Astrocyte of the spinal cord (primary cell): ENCODE data around the gene SCN11A.

Source experiments
- DNase-seq: peaks from one replicate; pipeline ENCODE4 v3.0.0; 2011; ENCODE audit warnings: low read depth, low spot score
- H3K4me3 ChIP-seq: 2 replicates; pipeline ENCODE4 v1.5.1; 2011; ENCODE audit warnings: low read depth, mild to moderate bottlenecking, low read length, moderate library complexity
- in situ Hi-C: cut with HindIII; loops from 2 replicates; pipeline ENCODE4 v1.10.0; 2017; ENCODE audit warnings: low sequenced_read_pairs
- TF ChIP-seq, protein P1 (sequence below): IDR thresholded peaks from 2 replicates; pipeline ENCODE4 v1.5.1; 2012; ENCODE audit warnings: low read depth, mild to moderate bottlenecking, low read length, inconsistent platforms

The SCN11A gene

DNA sequence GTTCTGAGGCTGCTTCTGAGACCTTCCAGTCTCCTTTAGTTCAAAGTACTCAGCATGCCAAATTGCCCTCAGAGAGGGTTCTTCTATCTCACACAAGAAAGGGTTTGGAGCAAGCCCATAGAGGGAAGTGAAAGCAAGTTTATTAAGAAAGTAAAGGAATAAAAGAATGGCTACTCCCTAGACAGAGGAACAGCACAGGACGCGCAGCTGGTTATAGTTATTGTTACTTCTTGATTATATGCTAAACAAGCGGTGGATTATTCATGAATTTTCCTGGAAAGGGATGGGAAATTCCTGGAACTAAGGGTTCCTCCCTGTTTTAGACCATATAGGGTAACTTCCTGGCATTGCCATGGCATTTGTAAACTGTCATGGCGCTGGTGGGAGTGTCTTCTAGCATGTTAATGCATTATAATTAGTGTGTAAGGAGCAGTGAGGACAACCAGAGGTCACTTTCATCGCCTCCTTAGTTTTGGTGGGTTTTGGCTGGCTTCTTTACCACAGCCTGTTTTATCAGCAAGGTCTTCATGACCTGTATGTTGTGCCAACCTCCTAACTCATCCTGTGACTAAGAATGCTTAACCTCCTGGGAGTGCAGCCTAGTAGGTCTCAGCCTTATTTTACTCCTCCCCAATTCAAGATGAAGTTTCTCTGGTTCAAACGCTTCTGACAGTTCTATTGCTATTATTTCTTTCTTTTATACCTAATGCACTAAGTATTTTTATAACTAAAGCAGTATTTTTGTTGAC is 26.3 kb downstream of the SCN11A start:
- TF ChIP-seq, protein P1, sequence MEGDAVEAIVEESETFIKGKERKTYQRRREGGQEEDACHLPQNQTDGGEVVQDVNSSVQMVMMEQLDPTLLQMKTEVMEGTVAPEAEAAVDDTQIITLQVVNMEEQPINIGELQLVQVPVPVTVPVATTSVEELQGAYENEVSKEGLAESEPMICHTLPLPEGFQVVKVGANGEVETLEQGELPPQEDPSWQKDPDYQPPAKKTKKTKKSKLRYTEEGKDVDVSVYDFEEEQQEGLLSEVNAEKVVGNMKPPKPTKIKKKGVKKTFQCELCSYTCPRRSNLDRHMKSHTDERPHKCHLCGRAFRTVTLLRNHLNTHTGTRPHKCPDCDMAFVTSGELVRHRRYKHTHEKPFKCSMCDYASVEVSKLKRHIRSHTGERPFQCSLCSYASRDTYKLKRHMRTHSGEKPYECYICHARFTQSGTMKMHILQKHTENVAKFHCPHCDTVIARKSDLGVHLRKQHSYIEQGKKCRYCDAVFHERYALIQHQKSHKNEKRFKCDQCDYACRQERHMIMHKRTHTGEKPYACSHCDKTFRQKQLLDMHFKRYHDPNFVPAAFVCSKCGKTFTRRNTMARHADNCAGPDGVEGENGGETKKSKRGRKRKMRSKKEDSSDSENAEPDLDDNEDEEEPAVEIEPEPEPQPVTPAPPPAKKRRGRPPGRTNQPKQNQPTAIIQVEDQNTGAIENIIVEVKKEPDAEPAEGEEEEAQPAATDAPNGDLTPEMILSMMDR, result no peak
- no peak for DNase-seq
- in situ Hi-C loops, result no loop called here
- H3K4me3 ChIP-seq, result no peak overlapping the region

DNA sequence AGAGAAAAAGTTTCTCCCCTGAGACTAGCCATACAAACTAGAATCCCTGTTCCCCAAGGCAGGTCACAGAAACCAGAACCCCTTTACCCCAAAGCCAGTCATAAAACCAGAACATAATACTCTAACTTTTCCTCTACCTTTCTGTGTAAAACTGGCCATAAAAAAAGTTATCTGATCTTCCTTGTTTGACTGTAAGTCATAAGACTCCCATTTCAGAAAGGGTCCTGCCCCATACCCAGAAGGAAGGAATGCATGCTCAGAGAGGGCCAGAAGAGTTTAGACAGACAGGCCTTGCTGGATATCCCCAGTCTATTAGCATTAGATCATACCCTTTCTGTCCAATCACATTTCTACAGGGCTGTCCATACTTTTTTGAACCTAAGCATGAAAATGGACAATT is 27.2 kb downstream of the SCN11A start:
- no peak overlapping the region for H3K4me3 ChIP-seq
- in situ Hi-C loops, result no loop called here
- TF ChIP-seq, protein P1, result no peak
- DNase-seq, result no peak

DNA sequence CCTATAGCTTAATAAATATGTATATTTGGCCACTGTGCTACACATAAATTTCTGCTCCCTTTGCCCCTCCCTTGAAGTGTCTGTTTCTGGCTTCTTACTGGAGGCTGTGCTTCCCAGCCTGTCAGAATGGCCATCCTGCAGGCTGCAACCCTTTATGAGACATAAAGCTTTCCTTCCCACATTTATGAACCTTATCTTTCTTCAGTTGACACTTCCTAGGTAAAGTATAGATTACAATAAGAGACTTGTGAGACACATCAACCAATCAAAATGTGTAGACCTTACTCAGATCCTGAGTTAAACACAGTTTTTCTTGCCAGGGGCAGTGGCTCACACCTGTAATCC is 29.5 kb downstream of the SCN11A start:
- TF ChIP-seq, protein P1, result no peak
- no peak for DNase-seq
- in situ Hi-C loops, result no loop called here
- no peak overlapping the region for H3K4me3 ChIP-seq

DNA sequence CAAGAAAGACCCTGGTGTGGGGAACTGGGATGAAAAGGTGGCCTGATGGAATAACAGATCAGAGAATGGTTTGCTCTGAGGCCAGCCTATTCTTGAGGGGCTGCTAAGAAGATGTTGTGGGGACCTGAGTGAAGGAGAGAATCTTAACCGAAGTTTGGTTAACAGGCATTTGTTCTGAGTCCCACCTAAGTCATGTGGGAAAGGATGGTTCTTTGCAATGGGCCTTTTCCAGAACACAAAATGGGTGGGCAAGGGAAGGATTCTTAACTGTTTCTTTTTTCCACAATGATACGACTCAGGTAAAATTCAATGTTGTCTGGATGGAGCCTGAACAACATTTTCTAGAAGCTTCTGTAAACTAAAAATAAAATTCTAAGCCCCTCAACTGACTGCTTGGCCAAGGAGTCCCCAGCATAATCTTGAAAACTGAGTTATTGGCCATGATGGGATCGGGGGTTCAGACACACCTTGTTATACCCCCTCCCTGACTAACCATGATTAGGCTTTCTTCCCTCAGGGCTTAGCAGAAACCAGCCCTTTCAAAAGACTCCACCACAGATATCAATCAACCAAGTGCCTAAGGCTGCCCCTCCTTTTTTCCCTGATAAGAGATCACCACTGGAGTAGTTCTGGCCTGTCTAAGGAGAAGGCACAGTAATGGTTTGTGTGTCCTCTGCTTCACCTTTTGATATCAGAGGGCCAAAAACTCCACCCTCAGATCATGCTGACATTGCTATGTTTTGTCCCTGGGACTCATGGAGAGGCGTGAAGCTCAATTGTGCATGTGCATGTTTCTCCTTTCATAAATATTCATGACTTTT is 30.1 kb downstream of the SCN11A start:
- TF ChIP-seq, protein P1, result no peak
- in situ Hi-C loops, result no loop called here
- no peak overlapping the region for H3K4me3 ChIP-seq
- no peak for DNase-seq

DNA sequence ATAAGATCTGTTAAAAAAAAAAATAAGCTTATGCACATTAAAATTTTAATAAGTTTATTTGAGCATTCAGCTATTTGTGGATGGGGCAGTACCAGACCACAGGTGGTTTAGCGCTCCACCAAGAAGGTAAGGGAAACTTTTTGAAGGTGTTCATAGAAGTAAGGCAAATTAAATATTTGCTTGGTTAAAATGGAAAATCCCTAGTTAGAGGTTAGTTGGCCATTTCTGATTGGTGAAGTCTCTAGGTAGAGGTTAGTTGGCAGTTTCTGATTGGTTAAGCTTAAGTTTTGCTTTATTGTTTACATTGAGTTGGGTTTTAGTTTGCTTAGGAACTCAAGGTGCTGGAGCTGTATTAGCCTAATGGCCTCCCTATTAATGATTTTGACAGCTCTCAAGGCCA is 30.7 kb downstream of the SCN11A start:
- DNase-seq, result no peak
- TF ChIP-seq, protein P1, result no peak
- in situ Hi-C loops, result no loop called here
- H3K4me3 ChIP-seq, result no peak overlapping the region

DNA sequence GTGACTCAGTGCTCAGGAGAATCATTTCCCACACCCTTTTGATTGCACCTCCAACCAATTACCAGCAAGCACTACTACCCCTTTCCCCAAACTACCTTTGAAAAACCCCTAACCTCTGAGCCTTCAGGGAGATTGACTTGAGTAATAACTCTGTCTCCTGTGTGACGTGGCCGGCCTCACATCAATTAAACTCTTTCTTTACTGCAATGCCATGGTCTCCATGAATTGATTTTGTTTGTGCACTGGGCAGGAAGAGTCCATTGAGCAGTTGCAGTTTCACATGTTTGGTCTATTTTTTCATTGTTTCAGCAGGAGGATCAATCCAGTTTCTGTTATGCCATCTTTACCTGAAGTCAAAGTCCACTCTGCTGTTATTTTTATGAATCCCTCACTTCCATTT is 32.4 kb downstream of the SCN11A start:
- H3K4me3 ChIP-seq, result no peak overlapping the region
- in situ Hi-C loops, result no loop called here
- no peak for DNase-seq
- TF ChIP-seq, protein P1, result no peak
